Stimulated activated naive CD8-positive, alpha-beta T cell treated with anti-CD3 and anti-CD28 coated beads, Interleukin-15, Interleukin-2, amounts not matched to agents 100 ng/mL and 50 ng/mL, for 24 hours (primary cell): ENCODE measurements around the gene KPNA2.
"Not testable (repeated sequence)": the region's sequence is repeated elsewhere in the genome, so short reads cannot be mapped to it uniquely, and the experiment has no call there.

Experiments
- H3K27ac Mint-ChIP-seq: one replicate; pipeline ENCODE4 v1.8.0; 2021; ENCODE audit warnings: mild to moderate bottlenecking, mixed read lengths
- H3K27me3 Mint-ChIP-seq: one replicate; pipeline ENCODE4 v1.8.0; 2021; ENCODE audit warnings: mixed read lengths
- H3K36me3 Mint-ChIP-seq: one replicate; pipeline ENCODE4 v1.8.0; 2021; ENCODE audit warnings: low read depth, mixed read lengths
- H3K4me1 Mint-ChIP-seq: one replicate; pipeline ENCODE4 v1.8.0; 2021; ENCODE audit warnings: low read depth, mixed read lengths
- H3K4me3 Mint-ChIP-seq: one replicate; pipeline ENCODE4 v1.8.0; 2021; ENCODE audit warnings: mild to moderate bottlenecking, mixed read lengths
- H3K9me3 Mint-ChIP-seq: one replicate; pipeline ENCODE4 v1.8.0; 2021; ENCODE audit warnings: mixed read lengths

The KPNA2 gene

DNA sequence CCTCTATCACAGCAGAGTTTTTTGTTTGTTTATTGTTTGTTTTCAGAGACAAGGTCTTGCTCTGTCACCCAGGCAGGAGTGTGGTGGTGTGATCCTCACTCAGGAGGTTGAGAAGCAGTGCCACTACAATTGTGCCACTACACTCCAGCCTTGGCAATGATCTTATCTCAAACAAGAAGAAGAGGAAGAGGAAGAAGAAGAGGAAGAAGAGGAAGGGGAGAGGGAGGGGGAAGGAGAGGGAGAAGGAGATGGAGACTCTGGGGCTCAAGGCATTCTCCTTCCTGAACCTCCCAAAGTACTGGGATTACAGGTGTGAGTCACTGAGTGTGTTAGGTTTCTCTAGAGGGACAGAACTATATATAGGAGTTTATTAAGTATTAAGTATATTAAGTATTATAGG, 22.1 kb upstream of the KPNA2 start:
- H3K4me3 Mint-ChIP-seq, result no peak overlapping the region
- H3K36me3 Mint-ChIP-seq, result no peaks in the 10 kb centered on the region
- H3K27ac Mint-ChIP-seq, result no peak overlapping the region
- H3K9me3 Mint-ChIP-seq, result no peaks in the 10 kb centered on the region
- peaks cover 4% of the 10 kb centered on the region for H3K4me1 Mint-ChIP-seq
- no peaks in the 10 kb centered on the region for H3K27me3 Mint-ChIP-seq

DNA sequence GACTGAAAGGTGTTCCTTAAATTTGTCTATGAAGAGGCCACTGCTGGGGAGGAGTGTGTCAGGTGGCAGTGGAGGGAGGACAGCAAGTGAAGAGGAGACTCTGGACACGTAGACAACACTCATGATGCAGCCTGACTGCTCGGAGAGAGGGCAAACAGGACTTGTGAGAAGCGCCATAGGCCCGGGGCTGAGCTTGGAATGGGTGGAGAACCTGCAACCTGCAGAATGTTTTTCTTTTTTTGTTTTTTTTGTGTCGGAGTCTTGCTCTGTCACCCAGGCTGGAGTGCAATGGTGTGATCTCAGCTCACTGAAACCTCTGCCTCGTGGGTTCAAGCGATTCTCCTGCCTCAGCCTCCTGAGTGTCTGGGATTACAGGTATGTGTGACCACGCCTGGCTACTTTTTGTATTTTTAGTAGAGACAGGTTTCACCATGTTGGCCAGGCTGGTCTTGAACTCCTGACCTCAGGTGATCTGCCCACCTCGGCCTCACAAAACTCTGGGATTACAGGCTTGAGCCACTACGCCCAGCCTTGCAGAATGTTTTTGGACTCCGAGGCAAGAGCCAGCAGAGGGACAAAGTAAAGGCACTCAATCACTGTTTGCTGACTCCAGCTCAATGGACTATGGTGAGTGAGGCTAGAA, 20.3 kb upstream of the KPNA2 start:
- H3K4me3 Mint-ChIP-seq, result no peak overlapping the region
- peaks cover 14% of the 10 kb centered on the region for H3K4me1 Mint-ChIP-seq
- H3K27ac Mint-ChIP-seq, result no peak overlapping the region
- H3K36me3 Mint-ChIP-seq, result peaks cover 4% of the 10 kb centered on the region
- H3K27me3 Mint-ChIP-seq, result peaks cover 4% of the 10 kb centered on the region
- H3K9me3 Mint-ChIP-seq, result no peaks in the 10 kb centered on the region

DNA sequence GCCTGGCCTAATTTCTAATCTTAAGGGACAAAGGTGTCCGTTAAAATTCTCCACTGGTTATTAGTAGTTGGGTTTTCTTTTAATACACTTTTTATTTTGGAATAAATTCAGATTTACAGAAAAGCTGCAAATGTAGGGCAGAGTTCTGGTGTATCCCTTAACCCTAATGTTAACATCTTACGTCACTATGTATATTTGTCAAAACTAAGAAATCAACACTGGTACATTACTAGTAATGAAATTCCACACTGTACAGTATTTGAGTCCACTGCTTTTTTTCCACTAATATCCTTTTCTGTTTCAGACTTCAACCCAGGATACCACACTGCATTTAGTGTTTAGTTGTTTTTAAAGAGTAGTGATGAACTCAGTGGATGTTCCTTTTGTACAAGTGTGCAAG, 18.7 kb upstream of the KPNA2 start:
- Mint-ChIP-seq H3K27ac (no peak overlapping the region), H3K9me3 (no peaks in the 10 kb centered on the region), H3K36me3 (peaks cover 4% of the 10 kb centered on the region), H3K4me3 (no peak overlapping the region), H3K4me1 (peaks cover 19% of the 10 kb centered on the region), H3K27me3 (peaks cover 4% of the 10 kb centered on the region)

DNA sequence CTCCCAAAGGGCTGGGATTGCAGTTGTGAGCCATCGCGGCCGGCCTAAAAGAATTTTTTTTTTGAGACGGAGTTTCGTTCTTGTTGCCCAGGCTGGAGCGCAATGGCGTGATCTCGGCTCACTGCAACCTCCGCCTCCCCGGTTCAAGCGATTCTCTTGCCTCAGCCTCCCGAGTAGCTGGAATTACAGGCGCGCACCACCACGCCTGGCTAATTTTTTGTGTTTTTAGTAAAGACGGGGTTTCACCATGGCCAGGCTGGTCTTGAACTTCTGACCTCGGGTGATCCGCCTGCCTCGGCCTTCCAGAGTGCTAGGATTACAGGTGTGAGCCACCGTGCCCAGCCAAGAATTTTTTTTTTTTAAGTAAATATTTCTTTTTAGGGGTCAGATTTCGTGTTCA, 17.0 kb upstream of the KPNA2 start:
- not testable (repeated sequence) for H3K4me3 Mint-ChIP-seq, H3K36me3 Mint-ChIP-seq, H3K27ac Mint-ChIP-seq, H3K9me3 Mint-ChIP-seq, H3K27me3 Mint-ChIP-seq
- peaks cover 20% of the 10 kb centered on the region for H3K4me1 Mint-ChIP-seq

DNA sequence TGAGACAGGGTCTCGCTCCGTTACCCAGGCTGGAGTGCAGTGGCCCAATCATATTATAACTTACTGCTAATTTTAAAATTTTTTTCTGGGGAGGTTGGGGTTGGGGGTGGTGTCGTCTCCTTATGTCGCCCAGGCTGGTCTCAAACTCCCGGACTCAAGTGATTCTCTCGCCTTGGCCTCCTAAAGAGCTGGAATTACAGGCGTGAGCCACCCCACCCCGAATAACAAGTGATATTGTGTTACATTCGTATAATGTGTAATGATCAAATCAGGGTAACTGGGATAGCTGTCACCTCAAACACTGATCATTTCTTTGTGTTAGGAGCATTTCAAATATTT, 16.2 kb upstream of the KPNA2 start:
- Mint-ChIP-seq H3K27me3 (peaks cover 4% of the 10 kb centered on the region), H3K27ac (peak overlapping the region; percentile 97), H3K36me3 (peaks cover 4% of the 10 kb centered on the region), H3K9me3 (no peaks in the 10 kb centered on the region), H3K4me3 (peak overlapping the region; percentile 91), H3K4me1 (peaks cover 20% of the 10 kb centered on the region)

DNA sequence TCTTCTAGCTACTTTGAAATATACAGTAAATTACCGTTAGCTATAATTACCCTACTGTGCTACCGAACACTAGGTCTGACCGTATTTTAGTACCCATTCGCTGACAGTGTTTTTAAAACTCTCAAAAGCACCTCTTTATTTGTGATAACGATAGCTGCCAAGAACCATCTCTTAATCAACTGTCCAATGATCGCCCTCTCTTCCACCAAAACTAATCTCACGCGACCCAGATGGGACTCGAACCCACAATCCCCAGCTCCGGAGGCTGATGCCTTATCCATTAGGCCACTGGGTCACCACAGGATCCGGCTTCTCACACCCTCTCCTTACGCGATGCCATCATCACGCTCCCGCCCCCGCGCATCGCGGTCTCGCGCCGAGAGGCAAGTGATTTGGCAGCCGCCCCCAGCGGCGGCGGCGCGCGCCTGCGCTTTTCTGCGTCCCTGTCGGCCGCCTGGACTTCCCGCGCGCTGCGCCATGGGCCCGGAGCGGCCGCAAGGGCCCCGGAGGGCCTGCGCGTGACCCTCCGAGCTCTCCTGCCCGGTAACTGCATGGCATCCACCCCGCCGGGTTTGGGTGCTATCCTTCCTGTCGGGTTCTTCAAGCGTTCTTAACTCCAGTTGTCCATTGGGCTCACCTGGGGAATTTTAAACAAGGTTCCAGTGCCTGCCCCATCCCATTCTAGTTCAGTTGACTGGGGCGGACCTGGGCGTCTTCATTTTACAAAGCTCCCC, 15.7 kb upstream of the KPNA2 start:
- H3K4me1 Mint-ChIP-seq, result peaks cover 20% of the 10 kb centered on the region
- H3K4me3 Mint-ChIP-seq, result peak overlapping the region; percentile 91
- H3K9me3 Mint-ChIP-seq, result no peaks in the 10 kb centered on the region
- peak overlapping the region; percentile 97 for H3K27ac Mint-ChIP-seq
- H3K27me3 Mint-ChIP-seq, result peaks cover 4% of the 10 kb centered on the region
- H3K36me3 Mint-ChIP-seq, result peaks cover 4% of the 10 kb centered on the region

DNA sequence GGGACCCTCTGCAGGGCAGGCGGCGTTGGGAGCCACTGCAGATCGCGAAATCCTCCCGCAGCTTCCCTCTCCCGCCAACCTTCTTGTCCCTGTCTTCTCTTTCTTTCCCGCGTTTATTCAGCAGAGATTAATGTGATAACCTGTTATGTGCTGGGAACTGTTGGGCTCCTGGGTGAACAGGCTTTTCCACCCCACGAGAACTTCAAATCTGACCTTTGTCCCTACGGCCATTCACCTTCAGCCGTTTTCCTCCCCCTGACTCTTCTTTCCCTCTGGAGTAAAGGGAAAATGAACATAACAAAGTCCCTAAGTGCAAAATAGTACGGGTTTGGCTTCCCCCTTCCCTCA, 15.2 kb upstream of the KPNA2 start:
- Mint-ChIP-seq H3K27me3 (peaks cover 4% of the 10 kb centered on the region), H3K36me3 (peaks cover 4% of the 10 kb centered on the region), H3K9me3 (no peaks in the 10 kb centered on the region), H3K27ac (peak overlapping the region; percentile 97), H3K4me3 (peak overlapping the region; percentile 91), H3K4me1 (peaks cover 20% of the 10 kb centered on the region)

DNA sequence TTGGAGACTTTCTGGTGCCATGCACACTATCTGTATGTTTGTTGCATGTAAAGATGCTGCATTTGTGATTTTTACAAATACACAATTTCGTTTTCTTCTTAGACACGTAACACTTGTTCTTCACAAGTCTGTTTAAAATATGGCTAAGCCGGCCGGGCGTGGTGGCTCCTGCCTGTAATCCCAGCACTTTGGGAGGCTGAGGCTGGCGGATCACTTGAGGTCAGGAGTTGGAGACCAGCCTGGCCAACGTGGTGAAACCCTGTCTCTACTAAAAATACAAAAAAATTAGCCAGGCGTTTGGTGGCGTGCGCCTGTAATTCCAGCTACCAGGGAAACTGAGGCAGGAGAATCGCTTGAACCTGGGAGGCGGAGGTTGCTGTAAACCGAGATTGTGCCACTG, 14.7 kb upstream of the KPNA2 start:
- not testable (repeated sequence) for H3K36me3 Mint-ChIP-seq, H3K9me3 Mint-ChIP-seq, H3K27me3 Mint-ChIP-seq
- Mint-ChIP-seq H3K4me1 (peaks cover 20% of the 10 kb centered on the region), H3K4me3 (peak overlapping the region; percentile 91), H3K27ac (peak overlapping the region; percentile 97)

DNA sequence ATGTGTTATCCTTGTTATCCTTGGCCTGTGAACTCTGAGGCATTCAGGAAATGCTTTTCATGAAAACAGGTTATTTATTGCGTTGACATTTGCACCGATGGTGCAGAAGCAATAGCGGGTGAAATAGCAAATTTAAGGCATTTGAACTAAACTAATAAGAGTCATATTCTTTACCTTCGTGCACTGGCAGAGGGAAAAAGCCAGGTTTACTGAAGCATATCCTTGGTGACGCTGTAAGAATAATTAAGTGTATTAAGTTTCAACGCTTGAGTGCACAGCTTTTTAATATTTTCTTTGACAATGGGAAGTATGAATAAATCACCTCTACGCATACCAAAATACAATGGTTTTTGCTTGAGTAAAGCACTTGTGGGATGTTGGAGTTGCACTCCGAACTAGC, 13.6 kb upstream of the KPNA2 start:
- Mint-ChIP-seq H3K27ac (no peak overlapping the region), H3K9me3 (no peaks in the 10 kb centered on the region), H3K4me3 (no peak overlapping the region), H3K4me1 (peaks cover 20% of the 10 kb centered on the region), H3K36me3 (peaks cover 4% of the 10 kb centered on the region), H3K27me3 (peaks cover 4% of the 10 kb centered on the region)

DNA sequence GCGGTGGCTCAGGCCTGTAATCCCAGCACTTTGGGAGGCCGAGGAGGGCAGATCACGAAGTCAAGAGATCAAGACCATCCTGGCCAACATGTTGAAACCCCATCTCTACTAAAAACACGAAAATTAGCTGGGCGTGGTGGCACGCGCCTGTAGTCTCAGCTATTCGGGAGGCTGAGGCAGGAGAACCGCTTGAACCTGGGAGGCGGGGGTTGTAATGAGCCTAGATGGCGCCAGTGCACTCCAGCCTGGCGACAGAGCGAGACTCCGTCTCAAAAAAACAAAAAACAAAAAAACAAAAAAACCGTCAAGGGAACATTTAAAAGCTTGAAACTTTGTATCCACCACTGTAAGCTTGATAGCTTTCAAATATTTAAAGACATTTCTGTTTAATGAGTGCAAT, 13.0 kb upstream of the KPNA2 start:
- not testable (repeated sequence) for H3K27me3 Mint-ChIP-seq, H3K27ac Mint-ChIP-seq, H3K36me3 Mint-ChIP-seq, H3K4me3 Mint-ChIP-seq, H3K9me3 Mint-ChIP-seq
- peaks cover 20% of the 10 kb centered on the region for H3K4me1 Mint-ChIP-seq

DNA sequence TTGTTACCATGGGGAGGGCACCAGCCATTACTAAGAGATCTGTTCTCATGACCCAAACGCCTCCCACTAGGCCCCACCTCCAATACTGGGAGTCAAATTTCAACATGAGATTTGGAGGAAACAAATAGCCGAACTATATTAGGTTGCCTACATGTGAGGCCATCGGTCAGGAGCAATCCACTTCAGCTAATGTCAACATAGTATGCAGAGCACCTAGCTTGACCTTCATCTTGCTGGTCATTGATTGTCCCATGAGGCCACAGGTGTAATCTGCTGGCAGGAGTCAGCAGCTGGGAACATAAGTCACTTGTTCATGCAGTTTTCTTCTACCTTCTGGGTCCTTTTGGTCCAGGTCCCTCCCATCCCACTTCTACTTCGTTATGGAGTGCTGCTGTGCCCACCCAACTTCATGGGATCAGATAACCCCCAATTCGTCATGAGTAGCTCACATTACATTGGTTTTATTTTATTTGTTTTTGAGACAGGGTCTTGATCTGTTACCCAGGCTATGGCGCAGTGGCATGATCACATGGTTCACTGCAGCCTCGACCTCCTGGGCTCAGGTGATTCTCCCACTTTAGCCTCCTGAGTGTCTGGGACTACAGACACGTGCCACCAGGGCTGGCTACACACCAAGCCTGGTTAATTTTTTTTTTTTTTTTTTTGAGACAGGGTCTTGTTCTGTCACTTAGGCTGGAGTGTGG, 5.9 kb upstream of the KPNA2 start:
- no peaks in the 10 kb centered on the region for H3K36me3 Mint-ChIP-seq
- H3K27me3 Mint-ChIP-seq, result no peaks in the 10 kb centered on the region
- H3K4me1 Mint-ChIP-seq, result peaks cover 3% of the 10 kb centered on the region
- no peak overlapping the region for H3K27ac Mint-ChIP-seq
- no peaks in the 10 kb centered on the region for H3K9me3 Mint-ChIP-seq
- no peak overlapping the region for H3K4me3 Mint-ChIP-seq

DNA sequence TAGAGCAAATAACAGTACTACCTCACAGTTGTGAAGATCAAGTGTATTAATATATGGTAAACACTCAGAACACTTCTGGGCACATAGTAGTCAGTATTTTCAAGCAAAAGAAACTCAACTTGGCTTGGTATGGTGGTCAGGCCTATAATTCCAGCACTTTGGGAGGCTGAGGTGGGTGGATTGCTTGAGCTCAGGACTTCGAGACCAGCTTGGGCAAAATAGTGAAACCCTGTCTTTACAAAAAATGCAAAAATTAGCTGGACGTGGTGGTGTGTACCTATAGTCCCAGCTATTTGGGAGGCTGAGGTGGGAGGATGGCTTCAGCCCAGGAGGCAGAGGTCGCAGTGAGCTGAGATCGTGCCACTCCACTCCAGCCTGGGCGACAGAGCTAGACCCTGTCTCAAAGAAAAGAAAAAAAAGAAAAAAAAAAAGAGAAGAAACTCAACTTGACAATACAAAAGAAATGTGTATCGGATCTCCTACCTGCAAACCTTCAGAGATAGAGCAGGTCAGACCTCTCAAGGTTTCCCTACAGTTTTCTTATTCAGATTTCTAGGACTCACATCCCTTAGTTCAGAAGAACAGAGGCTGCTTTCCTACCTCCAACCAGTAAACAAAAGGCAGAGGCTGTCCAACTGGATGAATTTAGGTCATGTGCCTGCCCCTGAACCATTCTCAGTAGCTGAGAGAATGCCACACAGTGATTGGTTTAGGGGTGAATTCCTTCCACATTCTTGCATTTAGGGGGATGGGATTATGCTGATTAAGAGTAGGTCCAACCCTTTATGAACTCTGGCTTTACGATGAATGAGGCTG, 1.7 kb upstream of the KPNA2 start:
- H3K27me3 Mint-ChIP-seq, result no peaks in the 10 kb centered on the region
- H3K4me3 Mint-ChIP-seq, result no peak overlapping the region
- H3K36me3 Mint-ChIP-seq, result peaks cover 27% of the 10 kb centered on the region
- peaks cover 27% of the 10 kb centered on the region for H3K4me1 Mint-ChIP-seq
- H3K27ac Mint-ChIP-seq, result no peak overlapping the region
- no peaks in the 10 kb centered on the region for H3K9me3 Mint-ChIP-seq

DNA sequence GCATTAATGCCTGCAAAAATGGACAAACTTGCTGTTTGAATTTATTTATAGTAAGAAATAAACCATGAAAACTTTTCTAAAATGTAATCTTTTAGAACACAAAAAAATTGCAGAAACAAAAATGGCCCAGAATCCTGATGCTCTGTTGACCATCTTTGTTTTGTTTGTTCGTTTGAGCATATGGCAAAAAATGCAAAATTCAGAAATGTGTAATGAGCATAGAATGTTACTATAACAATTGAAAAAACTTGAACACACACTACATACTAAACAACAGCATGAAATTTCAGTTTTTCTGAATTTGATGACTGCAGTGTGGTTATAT, 1.1 kb upstream of the KPNA2 start:
- H3K4me1 Mint-ChIP-seq, result peaks cover 27% of the 10 kb centered on the region
- no peak overlapping the region for H3K4me3 Mint-ChIP-seq
- H3K36me3 Mint-ChIP-seq, result peaks cover 33% of the 10 kb centered on the region
- H3K9me3 Mint-ChIP-seq, result no peaks in the 10 kb centered on the region
- H3K27ac Mint-ChIP-seq, result no peak overlapping the region
- H3K27me3 Mint-ChIP-seq, result no peaks in the 10 kb centered on the region

DNA sequence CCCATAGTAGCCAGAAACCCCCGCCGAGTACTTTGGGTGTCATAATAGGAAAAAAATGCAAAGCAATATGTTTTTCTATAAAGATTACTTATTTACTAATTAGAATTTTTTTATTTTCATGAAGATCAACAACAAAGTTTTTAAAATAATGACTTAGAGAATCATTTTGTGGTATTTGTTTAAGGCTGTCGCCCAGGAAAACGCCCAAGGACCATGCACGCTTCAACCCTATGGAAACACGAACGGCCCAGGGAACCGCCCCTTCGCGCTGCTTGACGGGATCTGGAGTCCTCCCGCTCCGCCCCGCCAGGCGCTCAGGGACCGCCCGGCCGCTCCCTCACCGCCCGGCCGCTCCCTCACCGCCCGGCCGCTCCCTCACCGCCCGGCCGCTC, 408 bp upstream of the KPNA2 start:
- H3K27me3 Mint-ChIP-seq, result no peaks in the 10 kb centered on the region
- H3K4me1 Mint-ChIP-seq, result peaks cover 27% of the 10 kb centered on the region
- peaks cover 38% of the 10 kb centered on the region for H3K36me3 Mint-ChIP-seq
- H3K9me3 Mint-ChIP-seq, result no peaks in the 10 kb centered on the region
- H3K4me3 Mint-ChIP-seq, result peak overlapping the region; percentile 96
- H3K27ac Mint-ChIP-seq, result peak overlapping the region; percentile 94
